ENCODE data around the gene CENPB. TPM values are rescaled to one million over a fixed set of nuclear protein-coding genes. Genes with fewer than 3 reads are reported as not detected.

CENPB gene
- total RNA-seq, 1 donor from 2014 or later, result 91.1 TPM

GRCh38 chr20:3813848-3814581, 27.5 kb upstream of the CENPB start:
- H3K9me3 Mint-ChIP-seq (ENCODE audit: low read depth), result no peaks in the 10 kb centered on the region
- no peak overlapping the region for H3K27ac Mint-ChIP-seq (ENCODE audit: unreplicated experiment)
- no peak for DNase-seq (ENCODE audit: low spot score)
- no peaks in the 10 kb centered on the region for H3K27me3 Mint-ChIP-seq (ENCODE audit: low read depth)
- H3K4me1 Mint-ChIP-seq (ENCODE audit: low read depth), result peaks cover 47% of the 10 kb centered on the region
- no peak for TF ChIP-seq CTCF (IDR thresholded peaks at IDR 0.05)
- H3K4me3 Mint-ChIP-seq (ENCODE audit: unreplicated experiment), result no peak overlapping the region
- H3K36me3 Mint-ChIP-seq (ENCODE audit: low read depth), result peaks cover 1% of the 10 kb centered on the region

- H3K36me3 Mint-ChIP-seq (ENCODE audit: low read depth), result peaks cover 1% of the 10 kb centered on the region
- no peaks in the 10 kb centered on the region for H3K27me3 Mint-ChIP-seq (ENCODE audit: low read depth)
- H3K9me3 Mint-ChIP-seq (ENCODE audit: low read depth), result peaks cover under 1% of the 10 kb centered on the region
- H3K4me1 Mint-ChIP-seq (ENCODE audit: low read depth), result peaks cover 44% of the 10 kb centered on the region
- DNase-seq (ENCODE audit: low spot score), result no peak
- no peak overlapping the region for H3K4me3 Mint-ChIP-seq (ENCODE audit: unreplicated experiment)
- TF ChIP-seq CTCF (IDR thresholded peaks at IDR 0.05), result no peak
- H3K27ac Mint-ChIP-seq (ENCODE audit: unreplicated experiment), result peak overlapping the region; percentile 70
Measured at GRCh38 chr20:3812975-3813847, 26.7 kb upstream of the CENPB start.

GRCh38 chr20:3812259-3812681, 25.7 kb upstream of the CENPB start:
- no peak for TF ChIP-seq CTCF (IDR thresholded peaks at IDR 0.05)
- peaks cover 51% of the 10 kb centered on the region for H3K4me1 Mint-ChIP-seq (ENCODE audit: low read depth)
- H3K27ac Mint-ChIP-seq (ENCODE audit: unreplicated experiment), result peak overlapping the region; percentile 99
- no peak overlapping the region for H3K4me3 Mint-ChIP-seq (ENCODE audit: unreplicated experiment)
- peaks cover 1% of the 10 kb centered on the region for H3K36me3 Mint-ChIP-seq (ENCODE audit: low read depth)
- no peaks in the 10 kb centered on the region for H3K27me3 Mint-ChIP-seq (ENCODE audit: low read depth)
- H3K9me3 Mint-ChIP-seq (ENCODE audit: low read depth), result peaks cover 2% of the 10 kb centered on the region
- DNase-seq (ENCODE audit: low spot score), result no peak

- peaks cover 57% of the 10 kb centered on the region for H3K4me1 Mint-ChIP-seq (ENCODE audit: low read depth)
- peak; percentile 99 for DNase-seq (ENCODE audit: low spot score)
- no peak for TF ChIP-seq CTCF (IDR thresholded peaks at IDR 0.05)
- H3K27me3 Mint-ChIP-seq (ENCODE audit: low read depth), result no peaks in the 10 kb centered on the region
- peaks cover 1% of the 10 kb centered on the region for H3K36me3 Mint-ChIP-seq (ENCODE audit: low read depth)
- peak overlapping the region; percentile 69 for H3K4me3 Mint-ChIP-seq (ENCODE audit: unreplicated experiment)
- H3K9me3 Mint-ChIP-seq (ENCODE audit: low read depth), result peaks cover 2% of the 10 kb centered on the region
- H3K27ac Mint-ChIP-seq (ENCODE audit: unreplicated experiment), result peak overlapping the region; percentile 99
Measured at GRCh38 chr20:3811467-3812258, 25.1 kb upstream of the CENPB start.

- H3K9me3 Mint-ChIP-seq (ENCODE audit: low read depth), result peaks cover 2% of the 10 kb centered on the region
- no peaks in the 10 kb centered on the region for H3K27me3 Mint-ChIP-seq (ENCODE audit: low read depth)
- peaks cover 80% of the 10 kb centered on the region for H3K4me1 Mint-ChIP-seq (ENCODE audit: low read depth)
Measured at GRCh38 chr20:3808544-3808943, 22.0 kb upstream of the CENPB start.

More at GRCh38 chr20:3808544-3808943, 22.0 kb upstream of the CENPB start:
- H3K4me3 Mint-ChIP-seq (ENCODE audit: unreplicated experiment), result peak overlapping the region; percentile 33
- H3K27ac Mint-ChIP-seq (ENCODE audit: unreplicated experiment), result peak overlapping the region; percentile 98
- TF ChIP-seq CTCF (IDR thresholded peaks at IDR 0.05), result no peak
- DNase-seq (ENCODE audit: low spot score), result no peak
- H3K36me3 Mint-ChIP-seq (ENCODE audit: low read depth), result peaks cover 20% of the 10 kb centered on the region
